Measurements from ENCODE around the gene GIN1. TPM values are rescaled to one million over a fixed set of nuclear protein-coding genes. Genes with fewer than 3 reads are reported as not detected.
"Not testable (repeated sequence)": the region's sequence is repeated elsewhere in the genome, so short reads cannot be mapped to it uniquely, and the experiment has no call there.

GIN1 gene
- total RNA-seq, 1 donor from 2014 or later = 9.1 TPM

- ChIA-PET CTCF (no interaction called here), POLR2A (no interaction called here)
- Mint-ChIP-seq H3K36me3 (ENCODE audit: low read depth) (no peaks in the 10 kb centered on the region), H3K27ac (no peak overlapping the region), H3K9me3 (peaks cover 53% of the 10 kb centered on the region), H3K4me3 (no peak overlapping the region), H3K4me1 (no peaks in the 10 kb centered on the region), H3K27me3 (peaks cover 1% of the 10 kb centered on the region)
- ATAC-seq (ENCODE audit: low read depth) (no peak), DNase-seq (no peak)
- intact Hi-C loops (cut with micrococcal nuclease) = no loop called here
- TF ChIP-seq, protein P1, sequence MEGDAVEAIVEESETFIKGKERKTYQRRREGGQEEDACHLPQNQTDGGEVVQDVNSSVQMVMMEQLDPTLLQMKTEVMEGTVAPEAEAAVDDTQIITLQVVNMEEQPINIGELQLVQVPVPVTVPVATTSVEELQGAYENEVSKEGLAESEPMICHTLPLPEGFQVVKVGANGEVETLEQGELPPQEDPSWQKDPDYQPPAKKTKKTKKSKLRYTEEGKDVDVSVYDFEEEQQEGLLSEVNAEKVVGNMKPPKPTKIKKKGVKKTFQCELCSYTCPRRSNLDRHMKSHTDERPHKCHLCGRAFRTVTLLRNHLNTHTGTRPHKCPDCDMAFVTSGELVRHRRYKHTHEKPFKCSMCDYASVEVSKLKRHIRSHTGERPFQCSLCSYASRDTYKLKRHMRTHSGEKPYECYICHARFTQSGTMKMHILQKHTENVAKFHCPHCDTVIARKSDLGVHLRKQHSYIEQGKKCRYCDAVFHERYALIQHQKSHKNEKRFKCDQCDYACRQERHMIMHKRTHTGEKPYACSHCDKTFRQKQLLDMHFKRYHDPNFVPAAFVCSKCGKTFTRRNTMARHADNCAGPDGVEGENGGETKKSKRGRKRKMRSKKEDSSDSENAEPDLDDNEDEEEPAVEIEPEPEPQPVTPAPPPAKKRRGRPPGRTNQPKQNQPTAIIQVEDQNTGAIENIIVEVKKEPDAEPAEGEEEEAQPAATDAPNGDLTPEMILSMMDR (IDR thresholded peaks at IDR 0.05) = no peak
Observed at GRCh38 chr5:103075442-103075841, 44.5 kb downstream of the GIN1 start.

GRCh38 chr5:103073500-103073899, 46.4 kb downstream of the GIN1 start:
- ATAC-seq (ENCODE audit: low read depth); CTCF ChIA-PET; H3K4me1 Mint-ChIP-seq; H3K27ac Mint-ChIP-seq; H3K36me3 Mint-ChIP-seq (ENCODE audit: low read depth); H3K4me3 Mint-ChIP-seq; H3K27me3 Mint-ChIP-seq; POLR2A ChIA-PET; intact Hi-C loops (cut with micrococcal nuclease); DNase-seq: not testable (repeated sequence)
- H3K9me3 Mint-ChIP-seq = peaks cover 47% of the 10 kb centered on the region

- H3K36me3 Mint-ChIP-seq (ENCODE audit: low read depth) = no peaks in the 10 kb centered on the region
- ChIA-PET POLR2A (no interaction called here), CTCF (no interaction called here)
- DNase-seq (no peak), ATAC-seq (ENCODE audit: low read depth) (no peak)
- intact Hi-C loops (cut with micrococcal nuclease) = no loop called here
- H3K9me3 Mint-ChIP-seq = no peaks in the 10 kb centered on the region
- H3K27me3 Mint-ChIP-seq = no peaks in the 10 kb centered on the region
- no peak overlapping the region for H3K4me3 Mint-ChIP-seq
- H3K4me1 Mint-ChIP-seq = no peaks in the 10 kb centered on the region
- no peak overlapping the region for H3K27ac Mint-ChIP-seq
- TF ChIP-seq, protein P1 (IDR thresholded peaks at IDR 0.05) = no peak
Observed at GRCh38 chr5:103066326-103066725, 53.6 kb downstream of the GIN1 start.

DNA sequence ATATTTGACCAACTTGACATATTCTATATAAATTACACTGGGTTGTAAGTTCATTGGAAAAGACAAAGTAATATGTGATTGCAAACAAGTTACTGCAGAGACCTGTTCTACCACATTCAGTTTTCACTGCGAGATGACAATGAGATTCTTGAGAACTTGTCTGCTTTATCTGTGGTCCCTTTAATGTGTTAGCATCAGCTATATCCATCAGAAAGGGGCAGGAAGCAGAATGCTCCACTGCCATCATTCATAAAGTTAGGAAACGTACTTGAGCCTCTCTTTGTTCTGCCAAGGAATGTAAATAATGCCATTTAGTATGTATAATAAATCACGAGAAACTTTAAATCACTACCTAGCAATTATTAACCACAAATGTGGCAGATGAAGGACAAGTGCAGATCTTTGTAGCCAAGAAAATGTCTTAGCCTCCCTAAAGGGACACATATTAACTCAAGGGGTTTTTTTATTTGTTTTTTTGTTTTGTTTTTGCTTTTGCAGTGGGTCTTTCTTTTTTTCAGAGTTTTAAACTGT, 59.4 kb downstream of the GIN1 start:
- CTCF ChIA-PET = no interaction called here
- ATAC-seq (ENCODE audit: low read depth) (no peak), DNase-seq (no peak)
- POLR2A ChIA-PET = no interaction called here
- Mint-ChIP-seq H3K4me3 (no peak overlapping the region), H3K9me3 (no peaks in the 10 kb centered on the region), H3K27me3 (no peaks in the 10 kb centered on the region), H3K36me3 (ENCODE audit: low read depth) (no peaks in the 10 kb centered on the region), H3K4me1 (no peaks in the 10 kb centered on the region), H3K27ac (no peak overlapping the region)
- TF ChIP-seq, protein P1 (IDR thresholded peaks at IDR 0.05) = no peak
- intact Hi-C loops (cut with micrococcal nuclease) = no loop called here

DNA sequence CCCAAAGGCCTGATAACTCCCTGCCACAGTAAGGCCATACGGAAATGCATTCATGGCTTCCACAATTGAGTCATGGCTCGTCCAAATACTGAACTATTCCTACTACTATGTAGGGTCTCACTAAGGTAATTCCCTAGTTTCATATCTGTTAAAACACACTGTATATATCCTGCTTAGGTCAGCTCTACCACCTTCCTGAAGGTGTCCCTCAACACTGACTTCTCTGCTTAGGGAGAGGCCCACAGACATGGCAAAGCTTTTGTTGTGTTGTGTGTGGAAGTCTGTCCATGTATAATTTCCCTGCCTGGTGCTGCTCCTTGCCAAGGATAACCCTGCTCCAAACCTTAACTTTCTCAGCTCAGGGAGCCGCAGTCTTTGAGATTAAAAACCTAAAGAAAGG, 60.4 kb downstream of the GIN1 start:
- ChIA-PET POLR2A (no interaction called here), CTCF (no interaction called here)
- ATAC-seq (ENCODE audit: low read depth) = no peak

More for the DNA sequence above, 60.4 kb downstream of the GIN1 start:
- no peak for DNase-seq
- intact Hi-C loops (cut with micrococcal nuclease) = no loop called here
- H3K27me3 Mint-ChIP-seq = no peaks in the 10 kb centered on the region
- no peak overlapping the region for H3K4me3 Mint-ChIP-seq
- TF ChIP-seq, protein P1 (IDR thresholded peaks at IDR 0.05) = no peak
- H3K4me1 Mint-ChIP-seq = no peaks in the 10 kb centered on the region
- no peak overlapping the region for H3K27ac Mint-ChIP-seq
- no peaks in the 10 kb centered on the region for H3K9me3 Mint-ChIP-seq
- no peaks in the 10 kb centered on the region for H3K36me3 Mint-ChIP-seq (ENCODE audit: low read depth)
